ENCODE measurements around the gene PNMT.

DNA sequence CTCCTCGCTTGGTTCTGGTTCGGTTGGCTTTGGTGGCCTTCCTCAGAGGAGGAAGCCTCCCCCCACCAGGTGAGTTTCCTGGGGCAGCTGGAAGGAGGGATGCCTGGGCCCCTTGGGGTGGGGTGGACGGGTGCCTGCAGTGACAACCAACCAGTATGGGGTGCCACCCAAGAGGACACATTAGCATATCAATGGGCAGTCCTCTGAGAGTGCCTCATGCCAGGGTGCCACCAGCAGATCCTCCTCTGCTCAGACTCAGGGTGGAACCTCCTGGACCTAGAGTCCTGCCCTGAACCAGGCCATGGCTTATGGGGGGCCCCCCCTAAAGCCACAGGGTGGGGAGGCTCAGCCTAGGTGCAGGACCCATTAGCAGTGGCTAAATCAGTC lies 38.8 kb upstream of the PNMT start:
- TF ChIP-seq CTCF (IDR thresholded peaks at IDR 0.05): no peak
- no peak for TF ChIP-seq POLR2A (IDR thresholded peaks at IDR 0.05)

All from thyroid gland (tissue), 4 donors.